ENCODE data around the gene DCST2. TPM values are rescaled to one million over a fixed set of nuclear protein-coding genes. Genes with fewer than 3 reads are reported as not detected.

Gene DCST2
- polyA plus RNA-seq, 3 donors: 2.6 TPM; not detected in 2

DNA sequence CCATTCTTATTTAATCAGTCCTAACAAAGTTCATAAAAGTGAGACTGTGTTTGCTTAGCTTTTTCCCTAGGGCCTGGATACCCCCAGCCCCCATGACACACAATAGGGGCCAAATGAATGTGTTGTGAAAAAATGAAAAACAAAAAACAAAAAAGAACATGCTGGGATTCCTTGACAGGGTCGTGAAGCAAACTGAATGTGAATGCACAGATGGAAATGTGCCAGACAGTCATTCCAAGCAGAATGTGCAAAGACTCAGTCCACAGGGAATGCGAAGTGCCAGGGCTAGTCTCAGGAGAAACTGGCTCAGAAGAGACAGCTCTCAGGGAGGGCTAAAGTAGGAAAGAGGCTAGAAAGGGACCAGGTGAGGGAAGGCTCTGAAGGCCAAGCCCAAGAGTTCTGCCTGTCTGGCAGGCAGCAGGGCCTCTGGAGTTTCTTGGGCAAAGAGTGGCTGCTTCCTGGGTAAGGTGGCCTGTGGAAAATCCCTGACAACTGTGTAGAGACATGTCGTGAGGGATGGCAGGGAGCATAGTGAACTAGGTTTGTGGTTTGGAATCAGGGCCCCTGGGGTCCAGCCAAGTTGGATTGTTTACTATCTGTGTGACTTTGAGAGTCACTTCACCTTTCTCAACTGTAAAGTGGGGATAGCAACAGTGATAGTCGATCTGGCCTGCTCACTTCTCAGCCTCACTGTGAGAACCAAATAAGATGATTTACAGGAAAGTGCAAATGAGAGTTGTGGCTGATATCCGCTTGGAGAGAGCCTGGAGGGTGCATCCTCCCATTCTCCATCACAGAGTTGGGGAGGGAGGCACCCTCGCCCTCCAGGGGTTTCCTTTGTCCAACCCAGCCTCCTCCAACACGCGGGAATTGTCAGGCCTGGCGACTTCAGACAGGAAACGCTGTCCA lies 16.3 kb upstream of the DCST2 start:
- intact Hi-C loops (cut with micrococcal nuclease): loop anchor here (5.0 kb wide), 4 partner anchors 37 to 78 kb away; partner anchors contain the start of genes CKS1B (in 1 of the 2), SHC1 (in 1 of the 2) and ZBTB7B (in 1 of the 2)
- H3K4me1 Mint-ChIP-seq: peaks cover 30% of the 10 kb centered on the region
- DNase-seq: no peak
- Histone ChIP-seq H3K36me3 (replicated peaks in 1 of 2; ENCODE audit: control insufficient read depth in 1 of 2, insufficient read depth in 2 of 2, low read length in 2 of 2) (peaks cover 15% of the 10 kb centered on the region in 2 donors), H2AFZ (ENCODE audit: insufficient read depth, low read depth, low read length, poor library complexity, severe bottlenecking) (peak overlapping the region; percentile 95), H3K9me3 (replicated peaks in 1 of 2; ENCODE audit: control insufficient read depth in 1 of 2, insufficient read depth in 1 of 2, low read length in 2 of 2) (no peaks in the 10 kb centered on the region), H3K4me1 (ENCODE audit: control insufficient read depth in 1 of 2, insufficient read depth in 2 of 2, low read length in 2 of 2) (peaks cover 28 to 46% of the 10 kb centered on the region in 2 donors), H3K4me2 (replicated peaks; ENCODE audit: extremely low read depth, low read length, poor library complexity, severe bottlenecking) (peak overlapping the region; percentile 100), H3K9ac (ENCODE audit: insufficient read depth, low read length, poor library complexity, severe bottlenecking) (no peak overlapping the region), H3K79me2 (ENCODE audit: insufficient read depth, low read length) (peaks cover 20% of the 10 kb centered on the region), H3K27ac (ENCODE audit: low read depth in 1 of 2, low read length in 2 of 2) (no peak overlapping the region), H3K27me3 (ENCODE audit: control insufficient read depth in 2 of 2, insufficient read depth in 2 of 2, low read length in 2 of 2) (no peaks in the 10 kb centered on the region), H4K20me1 (ENCODE audit: insufficient read depth, low read length) (peaks cover 34% of the 10 kb centered on the region), H3K4me3 (replicated peaks in 1 of 3; ENCODE audit: low read depth in 2 of 3, low read length in 3 of 3) (peak overlapping the region; percentile 1 to 96 (median 84))
- peaks cover 12 to 13% of the 10 kb centered on the region in 2 donors for H3K36me3 Mint-ChIP-seq
- H3K9me3 Mint-ChIP-seq: no peaks in the 10 kb centered on the region
- H3K27ac Mint-ChIP-seq: peak overlapping the region in 3 of 7 donors; percentile 14 to 89 (median 48)
- H3K4me3 Mint-ChIP-seq: peak overlapping the region; percentile 82 to 84
- TF ChIP-seq, protein P1, sequence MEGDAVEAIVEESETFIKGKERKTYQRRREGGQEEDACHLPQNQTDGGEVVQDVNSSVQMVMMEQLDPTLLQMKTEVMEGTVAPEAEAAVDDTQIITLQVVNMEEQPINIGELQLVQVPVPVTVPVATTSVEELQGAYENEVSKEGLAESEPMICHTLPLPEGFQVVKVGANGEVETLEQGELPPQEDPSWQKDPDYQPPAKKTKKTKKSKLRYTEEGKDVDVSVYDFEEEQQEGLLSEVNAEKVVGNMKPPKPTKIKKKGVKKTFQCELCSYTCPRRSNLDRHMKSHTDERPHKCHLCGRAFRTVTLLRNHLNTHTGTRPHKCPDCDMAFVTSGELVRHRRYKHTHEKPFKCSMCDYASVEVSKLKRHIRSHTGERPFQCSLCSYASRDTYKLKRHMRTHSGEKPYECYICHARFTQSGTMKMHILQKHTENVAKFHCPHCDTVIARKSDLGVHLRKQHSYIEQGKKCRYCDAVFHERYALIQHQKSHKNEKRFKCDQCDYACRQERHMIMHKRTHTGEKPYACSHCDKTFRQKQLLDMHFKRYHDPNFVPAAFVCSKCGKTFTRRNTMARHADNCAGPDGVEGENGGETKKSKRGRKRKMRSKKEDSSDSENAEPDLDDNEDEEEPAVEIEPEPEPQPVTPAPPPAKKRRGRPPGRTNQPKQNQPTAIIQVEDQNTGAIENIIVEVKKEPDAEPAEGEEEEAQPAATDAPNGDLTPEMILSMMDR (IDR thresholded peaks at IDR 0.05): no peak
- H3K27me3 Mint-ChIP-seq (ENCODE audit: low read depth in 3 of 3): peaks cover 0 to 5% (median 1%) of the 10 kb centered on the region in 3 donors
- 24% methylated on average over 7 of the region's 10 CpGs for WGBS (ENCODE audit: insufficient coverage)

DNA sequence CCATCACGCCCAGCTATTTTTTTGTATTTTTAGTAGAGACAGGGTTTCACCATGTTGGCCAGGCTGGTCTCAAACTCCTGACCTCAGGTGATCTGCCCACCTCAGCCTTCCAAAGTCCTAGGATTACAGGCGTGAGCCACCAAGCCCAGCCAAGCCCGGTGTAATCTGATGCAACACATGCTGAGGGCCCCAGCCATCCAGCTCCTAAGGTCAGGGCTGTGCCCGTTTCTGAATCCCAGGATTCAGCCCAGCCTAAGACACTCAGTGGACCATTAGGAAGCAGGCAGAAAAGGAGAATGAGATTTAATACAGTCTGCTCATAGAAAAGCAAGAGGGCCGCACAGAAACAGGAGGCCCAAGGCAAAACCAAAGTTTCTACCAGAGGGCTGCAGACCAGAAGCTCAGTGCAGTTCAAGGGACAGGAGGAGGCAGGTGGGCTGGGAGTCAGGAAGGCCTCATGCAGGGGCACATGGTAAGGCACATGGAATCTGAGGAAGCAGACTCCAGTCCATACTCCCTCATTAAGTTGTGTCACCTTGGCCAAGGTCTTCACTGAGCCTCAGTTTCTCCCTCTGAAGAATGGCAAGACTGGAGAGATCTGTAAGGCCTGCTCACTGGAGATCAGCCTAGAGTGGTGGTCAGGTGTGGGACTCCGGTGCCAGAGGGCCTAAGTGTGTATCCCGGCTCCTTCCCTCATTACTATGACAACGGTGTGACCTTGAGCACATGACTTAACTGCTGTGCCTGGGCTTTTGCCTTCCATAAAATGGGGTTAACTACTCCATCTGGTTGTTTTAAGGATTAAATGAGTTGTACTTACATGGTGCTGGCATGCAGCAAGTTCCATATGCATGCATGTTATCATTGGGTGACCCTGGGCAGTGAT lies 15.1 kb upstream of the DCST2 start:
- no peak for DNase-seq
- H3K27me3 ChIP-seq (ENCODE audit: control insufficient read depth in 2 of 2, insufficient read depth in 2 of 2, low read length in 2 of 2): no peaks in the 10 kb centered on the region
- H3K27ac Mint-ChIP-seq: no peak overlapping the region
- H3K9me3 ChIP-seq (replicated peaks in 1 of 2; ENCODE audit: control insufficient read depth in 1 of 2, insufficient read depth in 1 of 2, low read length in 2 of 2): no peaks in the 10 kb centered on the region
- H3K9me3 Mint-ChIP-seq: no peaks in the 10 kb centered on the region
- no peak overlapping the region for H3K4me3 ChIP-seq (replicated peaks in 1 of 3; ENCODE audit: low read depth in 2 of 3, low read length in 3 of 3)
- peaks cover 3 to 4% of the 10 kb centered on the region in 2 donors for H3K36me3 Mint-ChIP-seq
- H2AFZ ChIP-seq (ENCODE audit: insufficient read depth, low read depth, low read length, poor library complexity, severe bottlenecking): no peak overlapping the region
- peaks cover 3% of the 10 kb centered on the region in 2 donors for H3K36me3 ChIP-seq (replicated peaks in 1 of 2; ENCODE audit: control insufficient read depth in 1 of 2, insufficient read depth in 2 of 2, low read length in 2 of 2)
- no peak overlapping the region for H3K9ac ChIP-seq (ENCODE audit: insufficient read depth, low read length, poor library complexity, severe bottlenecking)
- H3K4me1 Mint-ChIP-seq: peaks cover 36% of the 10 kb centered on the region
- TF ChIP-seq, protein P1 (IDR thresholded peaks at IDR 0.05): no peak
- H3K27me3 Mint-ChIP-seq (ENCODE audit: low read depth in 3 of 3): peaks cover 0 to 7% (median 4%) of the 10 kb centered on the region in 3 donors
- H3K4me1 ChIP-seq (ENCODE audit: control insufficient read depth in 1 of 2, insufficient read depth in 2 of 2, low read length in 2 of 2): peaks cover 31 to 50% of the 10 kb centered on the region in 2 donors
- H3K4me2 ChIP-seq (replicated peaks; ENCODE audit: extremely low read depth, low read length, poor library complexity, severe bottlenecking): no peak overlapping the region
- no peak overlapping the region for H3K27ac ChIP-seq (ENCODE audit: low read depth in 1 of 2, low read length in 2 of 2)
- H3K79me2 ChIP-seq (ENCODE audit: insufficient read depth, low read length): peaks cover 15% of the 10 kb centered on the region
- 98% methylated on average over 6 of the region's 8 CpGs for WGBS (ENCODE audit: insufficient coverage)
- no peak overlapping the region for H3K4me3 Mint-ChIP-seq
- H4K20me1 ChIP-seq (ENCODE audit: insufficient read depth, low read length): peaks cover 25% of the 10 kb centered on the region
- intact Hi-C loops (cut with micrococcal nuclease): loop anchor here in 1 of 2 donors (5.0 kb wide), 1 partner anchor 76 kb away; the partner anchor contains the start of genes CKS1B and SHC1
